ENCODE results near the gene DCC. TPM values are rescaled to one million over a fixed set of nuclear protein-coding genes. Genes with fewer than 3 reads are reported as not detected.

DCC gene
- total and polyA plus RNA-seq, 4 experiments from 2014 or later: not detected

GRCh38 chr18:52738946-52739345 is 398.9 kb downstream of the DCC start:
- Mint-ChIP-seq H3K27me3 (no peaks in the 10 kb centered on the region), H3K36me3 (no peaks in the 10 kb centered on the region), H3K4me1 (no peaks in the 10 kb centered on the region), H3K9me3 (peaks cover 0 to 7% (median 5%) of the 10 kb centered on the region in 8 donors), H3K27ac (no peak overlapping the region), H3K4me3 (no peak overlapping the region)
- Histone ChIP-seq H3K36me3 (ENCODE audit: insufficient read depth, low read length) (no peaks in the 10 kb centered on the region), H3K27ac (ENCODE audit: low read depth, low read length) (no peak overlapping the region), H3K9me3 (ENCODE audit: control insufficient read depth in 1 of 2, low read length in 2 of 2) (no peaks in the 10 kb centered on the region), H3K4me3 (ENCODE audit: low read length in 2 of 2) (no peak overlapping the region), H3K27me3 (ENCODE audit: insufficient read depth, low read length) (no peaks in the 10 kb centered on the region), H3K4me1 (ENCODE audit: insufficient read depth, low read length) (no peaks in the 10 kb centered on the region)
- POLR2A ChIA-PET (ENCODE audit: partially characterized antibody): no interaction called here
- intact Hi-C loops (cut with micrococcal nuclease): no loop called here
- no peak for DNase-seq
- CTCF ChIA-PET (ENCODE audit: partially characterized antibody): no interaction called here

DNA sequence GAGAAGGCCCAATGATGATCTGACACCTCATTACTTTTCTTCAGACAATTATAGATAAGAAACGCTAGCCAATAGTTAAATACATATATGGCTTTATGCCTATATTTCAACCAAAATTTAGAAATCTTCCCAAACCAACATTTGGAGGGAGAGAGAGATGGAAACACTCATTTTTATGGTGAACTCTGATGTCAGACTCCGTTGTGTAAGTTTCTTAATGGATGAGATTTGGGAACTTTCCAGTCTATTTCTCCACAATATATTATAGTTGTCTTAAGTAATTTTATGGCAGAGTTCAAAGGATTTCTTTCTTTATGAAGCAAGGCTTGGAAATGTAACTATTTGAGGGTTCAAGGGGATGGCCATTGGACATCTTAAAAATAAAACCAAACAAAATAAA is 407.0 kb downstream of the DCC start:
- DNase-seq: no peak
- Histone ChIP-seq H3K27ac (ENCODE audit: low read depth, low read length) (no peak overlapping the region), H3K4me1 (ENCODE audit: insufficient read depth, low read length) (no peaks in the 10 kb centered on the region), H3K9me3 (ENCODE audit: control insufficient read depth in 1 of 2, low read length in 2 of 2) (no peaks in the 10 kb centered on the region), H3K27me3 (ENCODE audit: insufficient read depth, low read length) (no peaks in the 10 kb centered on the region), H3K36me3 (ENCODE audit: insufficient read depth, low read length) (no peaks in the 10 kb centered on the region), H3K4me3 (ENCODE audit: low read length in 2 of 2) (no peak overlapping the region)
- no peaks in the 10 kb centered on the region for H3K4me1 Mint-ChIP-seq
- H3K27me3 Mint-ChIP-seq: no peaks in the 10 kb centered on the region
- H3K36me3 Mint-ChIP-seq: no peaks in the 10 kb centered on the region
- H3K4me3 Mint-ChIP-seq: no peak overlapping the region
- intact Hi-C loops (cut with micrococcal nuclease): no loop called here
- no peak overlapping the region for H3K27ac Mint-ChIP-seq
- H3K9me3 Mint-ChIP-seq: peaks cover 0 to 4% (median under 1%) of the 10 kb centered on the region in 8 donors
- ChIA-PET POLR2A (ENCODE audit: partially characterized antibody) (no interaction called here), CTCF (ENCODE audit: partially characterized antibody) (no interaction called here)

DNA sequence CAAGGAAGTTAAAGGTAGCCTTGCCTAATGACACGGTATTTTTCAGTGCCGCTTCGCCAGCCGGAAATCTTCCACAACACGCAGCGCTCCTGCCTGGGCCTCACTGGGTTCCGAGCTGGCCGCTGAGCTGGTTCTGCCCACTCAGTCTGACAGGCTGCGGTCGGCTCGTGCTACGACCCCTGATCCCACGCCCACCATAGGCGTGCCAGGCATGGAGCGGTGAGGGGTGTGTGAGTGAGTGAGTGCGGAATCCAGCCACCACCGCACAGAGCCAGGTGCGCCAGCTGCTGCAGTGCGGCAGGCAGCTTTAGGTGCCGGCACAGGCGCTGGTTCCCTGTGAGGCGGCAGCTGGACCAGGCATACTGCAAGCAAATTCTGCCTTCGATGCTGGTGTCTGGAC is 407.9 kb downstream of the DCC start:
- Histone ChIP-seq H3K36me3 (ENCODE audit: insufficient read depth, low read length) (no peaks in the 10 kb centered on the region), H3K4me1 (ENCODE audit: insufficient read depth, low read length) (no peaks in the 10 kb centered on the region), H3K27me3 (ENCODE audit: insufficient read depth, low read length) (no peaks in the 10 kb centered on the region), H3K27ac (ENCODE audit: low read depth, low read length) (no peak overlapping the region), H3K9me3 (ENCODE audit: control insufficient read depth in 1 of 2, low read length in 2 of 2) (no peaks in the 10 kb centered on the region), H3K4me3 (ENCODE audit: low read length in 2 of 2) (no peak overlapping the region)
- Mint-ChIP-seq H3K4me3 (no peak overlapping the region), H3K4me1 (no peaks in the 10 kb centered on the region), H3K27me3 (no peaks in the 10 kb centered on the region), H3K9me3 (peaks cover 0 to 4% (median 1%) of the 10 kb centered on the region in 8 donors), H3K27ac (no peak overlapping the region), H3K36me3 (no peaks in the 10 kb centered on the region)
- CTCF ChIA-PET (ENCODE audit: partially characterized antibody): no interaction called here
- POLR2A ChIA-PET (ENCODE audit: partially characterized antibody): no interaction called here
- intact Hi-C loops (cut with micrococcal nuclease): no loop called here
- DNase-seq: no peak

DNA sequence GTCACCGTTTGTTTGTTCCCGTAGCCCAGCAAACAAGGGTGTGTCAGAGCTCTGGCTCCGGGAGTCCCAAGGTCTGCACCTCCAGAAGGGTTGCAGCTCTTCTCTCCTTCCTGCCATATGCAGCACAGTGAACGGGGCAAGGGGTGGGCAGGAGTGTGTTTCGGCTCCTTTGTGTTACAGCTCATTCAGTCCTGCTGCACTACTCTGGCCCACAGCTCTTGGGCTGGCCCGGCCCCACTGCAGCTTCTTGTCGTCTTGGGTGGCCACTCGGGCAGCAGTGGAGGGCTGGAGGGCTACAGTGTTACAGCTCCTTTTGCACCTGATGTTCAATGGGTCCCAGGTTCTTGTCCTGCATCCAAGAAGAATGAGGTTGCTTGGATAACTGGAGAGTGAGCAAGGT is 408.3 kb downstream of the DCC start:
- peaks cover 0 to 3% (median 1%) of the 10 kb centered on the region in 8 donors for H3K9me3 Mint-ChIP-seq
- no peaks in the 10 kb centered on the region for H3K36me3 Mint-ChIP-seq
- no peaks in the 10 kb centered on the region for H3K4me1 Mint-ChIP-seq
- no peaks in the 10 kb centered on the region for H3K27me3 Mint-ChIP-seq
- H3K4me1 ChIP-seq (ENCODE audit: insufficient read depth, low read length): no peaks in the 10 kb centered on the region
- H3K4me3 ChIP-seq (ENCODE audit: low read length in 2 of 2): no peak overlapping the region
- no peaks in the 10 kb centered on the region for H3K27me3 ChIP-seq (ENCODE audit: insufficient read depth, low read length)
- no peak for DNase-seq
- H3K36me3 ChIP-seq (ENCODE audit: insufficient read depth, low read length): no peaks in the 10 kb centered on the region
- ChIA-PET CTCF (ENCODE audit: partially characterized antibody) (no interaction called here), POLR2A (ENCODE audit: partially characterized antibody) (no interaction called here)
- H3K27ac ChIP-seq (ENCODE audit: low read depth, low read length): no peak overlapping the region
- H3K9me3 ChIP-seq (ENCODE audit: control insufficient read depth in 1 of 2, low read length in 2 of 2): no peaks in the 10 kb centered on the region
- H3K27ac Mint-ChIP-seq: no peak overlapping the region
- intact Hi-C loops (cut with micrococcal nuclease): no loop called here
- no peak overlapping the region for H3K4me3 Mint-ChIP-seq

GRCh38 chr18:52749542-52749941 is 409.5 kb downstream of the DCC start:
- intact Hi-C loops (cut with micrococcal nuclease): no loop called here
- Histone ChIP-seq H3K9me3 (ENCODE audit: control insufficient read depth in 1 of 2, low read length in 2 of 2) (no peaks in the 10 kb centered on the region), H3K27me3 (ENCODE audit: insufficient read depth, low read length) (no peaks in the 10 kb centered on the region), H3K4me3 (ENCODE audit: low read length in 2 of 2) (no peak overlapping the region), H3K36me3 (ENCODE audit: insufficient read depth, low read length) (no peaks in the 10 kb centered on the region), H3K4me1 (ENCODE audit: insufficient read depth, low read length) (no peaks in the 10 kb centered on the region), H3K27ac (ENCODE audit: low read depth, low read length) (no peak overlapping the region)
- DNase-seq: no peak
- Mint-ChIP-seq H3K27ac (no peak overlapping the region), H3K9me3 (peaks cover 0 to 3% (median 0%) of the 10 kb centered on the region in 8 donors), H3K27me3 (no peaks in the 10 kb centered on the region), H3K36me3 (no peaks in the 10 kb centered on the region), H3K4me3 (no peak overlapping the region), H3K4me1 (no peaks in the 10 kb centered on the region)
- ChIA-PET POLR2A (ENCODE audit: partially characterized antibody) (no interaction called here), CTCF (ENCODE audit: partially characterized antibody) (no interaction called here)

- no peak overlapping the region for H3K4me3 Mint-ChIP-seq
- no peaks in the 10 kb centered on the region for H3K4me1 ChIP-seq (ENCODE audit: insufficient read depth, low read length)
- peaks cover 0 to 4% (median 0%) of the 10 kb centered on the region in 8 donors for H3K9me3 Mint-ChIP-seq
- no peaks in the 10 kb centered on the region for H3K36me3 ChIP-seq (ENCODE audit: insufficient read depth, low read length)
- no peak overlapping the region for H3K4me3 ChIP-seq (ENCODE audit: low read length in 2 of 2)
- H3K27ac ChIP-seq (ENCODE audit: low read depth, low read length): no peak overlapping the region
- ChIA-PET POLR2A (ENCODE audit: partially characterized antibody) (no interaction called here), CTCF (ENCODE audit: partially characterized antibody) (no interaction called here)
- H3K4me1 Mint-ChIP-seq: no peaks in the 10 kb centered on the region
- intact Hi-C loops (cut with micrococcal nuclease): no loop called here
- DNase-seq: no peak
- H3K27me3 ChIP-seq (ENCODE audit: insufficient read depth, low read length): no peaks in the 10 kb centered on the region
- no peaks in the 10 kb centered on the region for H3K36me3 Mint-ChIP-seq
- no peaks in the 10 kb centered on the region for H3K9me3 ChIP-seq (ENCODE audit: control insufficient read depth in 1 of 2, low read length in 2 of 2)
- H3K27me3 Mint-ChIP-seq: no peaks in the 10 kb centered on the region
- no peak overlapping the region for H3K27ac Mint-ChIP-seq
These were observed 411.0 kb downstream of the DCC start for GRCh38 chr18:52750995-52751394.

- H3K36me3 Mint-ChIP-seq: no peaks in the 10 kb centered on the region
- POLR2A ChIA-PET (ENCODE audit: partially characterized antibody): no interaction called here
These were observed 424.3 kb downstream of the DCC start for GRCh38 chr18:52764316-52764715.

DNA sequence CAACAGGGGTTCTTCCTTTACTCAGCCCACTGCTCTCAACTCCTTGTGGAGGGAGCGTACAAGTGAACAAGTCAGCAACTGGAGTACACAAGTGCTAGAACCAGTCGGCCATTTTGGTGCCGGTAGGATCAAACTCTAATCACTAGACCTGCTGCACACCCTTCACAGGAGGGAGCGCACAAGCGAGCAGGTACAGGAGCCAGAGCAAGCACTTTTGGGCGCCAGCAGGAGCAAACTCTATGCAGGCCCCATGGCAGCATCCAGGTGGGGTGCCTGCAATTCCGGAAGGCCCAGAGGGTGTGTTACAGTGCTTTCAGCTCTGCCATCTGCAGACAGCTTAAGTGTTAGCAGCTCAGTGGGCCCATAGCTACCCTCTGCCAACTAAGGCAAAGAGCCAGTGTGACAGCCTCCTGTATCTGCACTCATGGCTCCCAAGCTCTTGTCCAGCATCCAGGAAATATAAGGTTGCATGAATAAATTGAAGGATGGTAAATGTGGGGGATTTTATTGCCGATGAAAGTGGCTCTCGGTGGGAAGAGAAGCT is 426.1 kb downstream of the DCC start:
- Mint-ChIP-seq H3K27me3 (no peaks in the 10 kb centered on the region), H3K27ac (no peak overlapping the region), H3K9me3 (peaks cover 0 to 10% (median 3%) of the 10 kb centered on the region in 8 donors), H3K4me1 (no peaks in the 10 kb centered on the region), H3K4me3 (no peak overlapping the region), H3K36me3 (no peaks in the 10 kb centered on the region)
- no peaks in the 10 kb centered on the region for H3K27me3 ChIP-seq (ENCODE audit: insufficient read depth, low read length)
- H3K4me3 ChIP-seq (ENCODE audit: low read length in 2 of 2): no peak overlapping the region
- H3K9me3 ChIP-seq (ENCODE audit: control insufficient read depth in 1 of 2, low read length in 2 of 2): no peaks in the 10 kb centered on the region
- CTCF ChIA-PET (ENCODE audit: partially characterized antibody): no interaction called here
- H3K27ac ChIP-seq (ENCODE audit: low read depth, low read length): no peak overlapping the region
- no peaks in the 10 kb centered on the region for H3K36me3 ChIP-seq (ENCODE audit: insufficient read depth, low read length)
- intact Hi-C loops (cut with micrococcal nuclease): no loop called here
- DNase-seq: no peak
- H3K4me1 ChIP-seq (ENCODE audit: insufficient read depth, low read length): no peaks in the 10 kb centered on the region
- POLR2A ChIA-PET (ENCODE audit: partially characterized antibody): no interaction called here

More at GRCh38 chr18:52764316-52764715, 424.3 kb downstream of the DCC start:
- no peaks in the 10 kb centered on the region for H3K27me3 ChIP-seq (ENCODE audit: insufficient read depth, low read length)
- Mint-ChIP-seq H3K27me3 (no peaks in the 10 kb centered on the region), H3K4me3 (no peak overlapping the region), H3K27ac (no peak overlapping the region), H3K9me3 (peaks cover 0 to 13% (median 4%) of the 10 kb centered on the region in 8 donors), H3K4me1 (no peaks in the 10 kb centered on the region)
- no peaks in the 10 kb centered on the region for H3K9me3 ChIP-seq (ENCODE audit: control insufficient read depth in 1 of 2, low read length in 2 of 2)
- no peak overlapping the region for H3K4me3 ChIP-seq (ENCODE audit: low read length in 2 of 2)
- no peaks in the 10 kb centered on the region for H3K36me3 ChIP-seq (ENCODE audit: insufficient read depth, low read length)
- DNase-seq: no peak
- CTCF ChIA-PET (ENCODE audit: partially characterized antibody): no interaction called here
- no peak overlapping the region for H3K27ac ChIP-seq (ENCODE audit: low read depth, low read length)
- H3K4me1 ChIP-seq (ENCODE audit: insufficient read depth, low read length): no peaks in the 10 kb centered on the region
- intact Hi-C loops (cut with micrococcal nuclease): no loop called here
